NCI-H2081 (cell line): Measurements from ENCODE around the gene NPLOC4.
"Not testable (repeated sequence)": the region's sequence is repeated elsewhere in the genome, so short reads cannot be mapped to it uniquely, and the experiment has no call there.

Experiments used
- DNase-seq, 2 experiments: peaks; one replicate each; lab custom pipeline; 2025; lab: John Stamatoyannopoulos, UW

The NPLOC4 gene

DNA sequence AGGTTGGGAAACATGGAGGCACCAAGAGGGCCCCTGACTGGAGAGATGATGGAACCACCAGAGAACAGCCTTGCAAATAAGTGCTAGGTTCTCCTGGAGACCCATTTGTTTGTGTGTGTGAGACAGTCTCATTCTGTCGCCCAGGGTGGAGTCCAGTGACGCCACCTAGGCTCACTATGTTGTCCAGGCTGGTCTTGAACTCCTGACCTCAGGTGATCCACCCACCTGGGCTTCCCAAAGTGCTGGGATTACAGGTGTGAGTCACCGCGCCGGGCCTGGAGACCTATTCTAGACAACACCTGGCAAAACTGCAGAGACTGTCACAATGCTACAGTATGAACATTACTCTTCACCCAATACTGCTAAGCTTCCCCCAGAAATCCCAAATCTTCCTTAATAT is 1.5 kb downstream of the NPLOC4 start:
- DNase-seq = no peak

DNA sequence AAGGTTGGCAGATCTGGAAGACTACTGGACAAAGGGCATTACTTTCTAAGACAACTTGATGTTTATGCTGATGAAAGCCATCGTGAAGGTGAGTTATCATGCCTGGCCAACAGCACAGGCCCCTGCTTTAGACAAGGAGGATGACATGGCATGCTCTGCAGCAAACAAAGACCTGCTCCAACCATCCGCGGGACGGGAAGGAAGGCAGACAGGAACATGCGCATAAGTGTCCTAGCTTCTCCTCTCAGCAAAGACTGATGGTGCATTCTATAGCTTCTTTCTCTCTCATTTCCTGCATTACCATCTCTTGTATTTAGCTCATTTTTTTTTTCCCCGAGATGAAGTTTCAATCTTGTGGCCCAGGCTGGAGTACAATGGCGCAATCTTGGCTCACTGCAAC is 5.4 kb downstream of the NPLOC4 start:
- DNase-seq = no peak

DNA sequence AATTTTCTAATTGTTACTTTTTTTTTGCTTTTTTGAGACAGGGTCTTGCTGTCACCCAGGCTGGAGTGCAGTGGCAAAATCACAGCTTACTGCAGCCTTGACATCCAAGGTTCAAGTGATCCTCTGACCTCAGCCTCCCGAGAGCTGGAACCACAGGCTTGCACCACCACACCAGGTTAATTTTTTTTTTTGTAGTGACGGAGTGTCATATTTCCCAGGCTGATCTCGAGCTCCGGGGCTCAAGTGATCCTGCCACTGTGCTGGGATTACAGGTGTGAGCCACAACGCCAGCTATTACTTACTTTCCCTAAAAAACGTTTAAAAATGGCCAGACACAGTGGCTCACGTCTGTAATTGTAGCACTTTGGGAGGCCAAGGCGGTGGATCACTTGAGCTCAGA is 6.6 kb downstream of the NPLOC4 start:
- DNase-seq = no peak

DNA sequence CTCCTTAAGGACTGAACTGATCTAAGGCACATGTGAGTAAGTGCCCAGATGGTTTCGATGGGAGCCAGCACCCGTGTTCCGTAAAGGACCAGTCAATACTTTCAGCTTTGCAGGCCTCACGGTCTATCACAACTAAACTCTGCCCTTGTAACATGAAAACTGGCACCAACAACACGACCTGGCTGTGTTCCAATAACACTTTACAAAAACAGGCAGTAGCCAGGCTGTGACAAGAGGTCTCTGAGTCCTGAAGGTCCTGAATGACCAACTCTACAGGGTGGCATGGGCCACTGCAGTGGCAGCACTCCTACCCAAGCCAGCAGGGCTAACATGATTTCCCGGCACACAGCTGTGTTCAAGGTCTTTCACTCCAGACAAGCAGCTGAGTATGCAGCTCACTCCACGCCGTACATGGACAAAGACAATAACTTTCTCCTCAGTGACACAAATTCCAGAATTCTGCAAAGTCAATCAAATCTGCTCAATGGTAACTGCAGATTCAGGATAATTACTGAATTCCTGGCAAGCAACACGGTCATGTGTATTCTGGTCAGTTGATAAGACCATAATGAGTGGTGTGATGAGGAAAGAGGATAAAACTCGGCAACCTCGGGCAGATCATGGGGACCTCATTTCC is 15.3 kb downstream of the NPLOC4 start:
- no peak for DNase-seq

DNA sequence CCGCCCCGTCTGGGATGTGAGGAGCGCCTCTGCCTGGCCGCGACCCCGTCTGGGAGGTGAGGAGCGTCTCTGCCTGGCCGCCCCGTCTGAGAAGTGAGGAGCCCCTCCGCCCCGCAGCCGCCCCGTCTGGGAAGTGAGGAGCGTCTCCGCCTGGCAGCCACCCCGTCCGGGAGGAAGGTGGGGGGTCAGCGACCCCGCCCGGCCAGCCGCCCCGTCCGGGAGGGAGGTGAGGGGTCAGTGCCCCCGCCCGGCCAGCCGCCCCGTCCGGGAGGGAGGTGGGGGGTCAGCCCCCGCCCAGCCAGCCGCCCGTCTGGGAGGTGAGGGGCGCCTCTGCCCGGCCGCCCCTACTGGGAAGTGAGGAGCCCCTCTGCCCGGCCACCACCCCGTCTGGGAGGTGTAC is 18.6 kb downstream of the NPLOC4 start:
- not testable (repeated sequence) for DNase-seq

DNA sequence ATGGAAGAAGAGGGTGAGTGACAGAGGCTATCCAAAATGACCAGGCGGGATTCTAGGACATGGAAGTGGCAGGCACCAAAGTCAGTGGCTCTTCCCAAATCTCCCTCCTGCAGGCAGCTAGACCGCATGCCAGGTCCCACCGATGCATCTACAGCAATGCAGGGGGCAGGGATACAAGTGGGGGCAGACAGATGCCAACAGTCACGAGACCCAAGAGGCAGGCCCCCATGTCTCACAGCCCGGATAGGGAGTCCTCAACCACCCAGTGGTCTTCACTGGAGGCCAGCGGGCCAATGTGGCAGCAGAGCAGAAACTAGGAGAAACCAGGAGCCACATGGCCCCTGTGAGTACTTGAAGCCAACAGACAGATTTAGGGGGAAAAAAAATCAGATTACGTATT is 20.0 kb downstream of the NPLOC4 start:
- DNase-seq = no peak

DNA sequence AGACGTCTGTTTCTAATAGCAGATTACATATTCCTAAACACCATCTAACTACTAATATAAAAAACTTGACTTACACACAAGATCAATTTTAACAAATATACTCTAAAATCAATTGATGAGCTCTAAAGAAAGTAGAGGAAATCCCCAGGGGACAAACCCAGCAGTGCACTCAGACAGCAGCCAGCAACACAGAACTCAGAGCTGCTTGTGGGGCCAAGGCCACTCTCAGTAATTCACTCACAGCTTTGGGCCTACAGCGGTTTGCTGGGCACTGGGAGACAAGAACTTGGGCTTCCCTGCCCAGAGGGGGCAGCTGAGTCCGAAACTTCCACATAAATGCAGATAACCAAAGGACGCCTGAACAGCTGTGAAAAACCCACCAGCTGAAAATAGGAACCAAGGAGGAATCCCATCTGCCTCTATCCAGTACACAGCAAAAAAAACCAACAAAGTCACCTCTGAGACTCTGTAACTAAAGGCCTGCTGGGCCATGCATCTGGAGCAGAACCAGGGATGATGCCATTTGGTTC is 21.4 kb downstream of the NPLOC4 start:
- no peak for DNase-seq

DNA sequence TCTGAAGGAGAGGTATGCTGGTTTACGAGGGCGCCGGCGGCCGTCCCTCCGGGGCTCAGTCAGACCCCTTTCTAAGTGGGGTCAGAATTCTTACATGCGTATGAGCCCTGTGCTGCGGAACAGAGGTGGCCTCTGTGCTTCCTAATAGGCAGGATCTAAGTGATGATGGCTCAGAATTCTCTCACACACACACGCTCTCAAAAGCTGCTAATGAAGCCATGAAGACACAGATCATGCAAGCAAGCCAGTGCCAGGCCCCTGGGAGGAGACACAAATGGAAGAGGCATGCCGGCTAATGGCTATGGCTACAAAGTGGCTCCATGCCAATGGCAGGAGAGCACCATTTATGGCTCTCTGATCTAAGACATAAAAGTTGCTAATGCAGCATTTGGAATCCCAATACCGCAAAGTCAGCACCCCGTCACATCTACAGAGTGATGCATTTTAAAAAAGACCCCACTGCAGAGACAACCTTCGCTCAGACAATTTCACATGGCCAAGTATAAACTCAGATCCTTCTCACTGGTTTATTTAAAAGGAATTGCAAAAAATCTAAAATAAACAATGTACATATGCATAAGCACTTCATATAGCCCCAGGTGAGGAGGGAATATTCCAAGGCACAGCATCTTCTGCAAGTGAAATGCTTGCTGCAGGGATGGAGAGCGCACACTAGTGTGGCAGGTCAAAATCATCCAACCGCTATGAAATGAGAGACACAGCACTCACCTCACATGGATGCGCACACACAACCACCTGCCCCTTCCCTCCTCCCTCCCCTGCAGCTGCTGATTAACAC is 24.5 kb downstream of the NPLOC4 start:
- peak in 1 of 2 experiments; percentile 32 for DNase-seq

DNA sequence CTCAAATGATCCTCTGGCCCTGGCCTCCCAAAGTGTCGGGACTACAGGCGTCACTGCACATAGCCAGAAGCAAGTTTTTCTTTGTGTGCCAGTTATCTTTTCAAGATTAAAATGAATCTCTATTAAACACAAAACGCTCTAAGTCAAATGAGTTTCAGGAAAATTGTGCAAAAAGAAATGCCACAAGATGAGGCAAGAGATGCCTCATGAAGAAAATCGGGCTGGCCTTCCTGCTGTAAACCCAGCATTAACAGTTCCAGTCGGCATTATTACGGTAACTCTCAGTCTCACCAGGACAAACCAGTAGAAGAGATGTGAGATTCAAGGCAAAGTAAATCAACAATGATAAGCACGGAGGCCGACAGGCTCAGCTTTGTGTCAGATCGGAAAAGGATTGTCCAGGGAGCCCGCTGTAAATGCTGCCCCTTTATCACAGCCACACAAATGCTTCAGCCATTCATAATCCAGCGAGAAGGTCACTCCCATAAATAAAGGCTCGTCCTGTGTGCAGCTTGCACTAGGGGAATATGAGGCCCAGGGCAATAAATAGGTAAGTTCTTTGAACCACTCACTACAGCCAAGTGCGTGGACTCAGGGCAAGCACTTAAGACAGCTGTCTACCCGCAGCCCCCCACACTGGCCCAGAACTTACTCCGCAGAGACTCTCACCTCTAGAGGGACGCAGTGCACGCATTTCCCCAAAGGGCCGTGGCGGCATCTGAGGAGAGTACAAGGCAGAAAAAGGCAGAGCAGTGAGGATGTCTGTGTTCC is 27.2 kb downstream of the NPLOC4 start:
- DNase-seq = no peak

DNA sequence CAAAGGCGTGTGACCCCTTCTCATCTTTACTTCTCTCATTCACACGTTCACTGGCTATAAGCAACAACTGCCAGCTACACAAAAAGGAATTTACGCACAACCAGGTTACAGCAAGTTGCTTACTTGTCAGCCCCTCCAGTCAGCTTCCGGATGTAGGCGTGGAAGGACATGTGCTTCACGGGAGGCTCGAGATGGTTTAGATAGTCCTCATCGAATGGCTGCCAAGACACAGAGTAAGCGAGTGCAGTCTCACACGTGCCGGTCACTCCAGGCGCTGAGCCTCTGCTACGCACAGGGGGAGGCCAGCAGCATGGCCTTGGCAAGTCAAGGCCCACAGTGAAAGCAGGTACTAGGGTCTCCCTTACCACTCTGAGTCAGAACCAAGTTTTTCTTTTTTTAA is 28.3 kb downstream of the NPLOC4 start:
- DNase-seq = no peak

DNA sequence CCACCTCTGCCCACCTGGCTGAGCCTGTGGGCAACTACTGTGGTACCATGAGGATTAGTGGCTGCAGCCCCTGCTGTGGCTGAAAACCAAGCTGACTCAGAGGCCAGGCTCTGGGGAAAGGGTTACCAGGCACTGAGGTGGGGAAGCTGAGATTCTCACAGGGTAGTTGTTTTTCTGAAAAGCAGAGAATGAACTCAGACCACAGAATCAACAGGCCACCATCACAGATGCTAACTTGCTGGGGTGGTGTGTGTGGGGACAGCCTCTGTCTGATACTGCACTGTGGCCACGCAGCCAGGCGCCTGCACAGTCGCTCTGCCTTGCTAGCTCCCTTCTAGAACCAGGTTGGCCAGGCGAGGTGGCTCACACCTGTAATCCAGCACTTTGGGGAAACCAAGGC is 28.8 kb downstream of the NPLOC4 start:
- no peak for DNase-seq

DNA sequence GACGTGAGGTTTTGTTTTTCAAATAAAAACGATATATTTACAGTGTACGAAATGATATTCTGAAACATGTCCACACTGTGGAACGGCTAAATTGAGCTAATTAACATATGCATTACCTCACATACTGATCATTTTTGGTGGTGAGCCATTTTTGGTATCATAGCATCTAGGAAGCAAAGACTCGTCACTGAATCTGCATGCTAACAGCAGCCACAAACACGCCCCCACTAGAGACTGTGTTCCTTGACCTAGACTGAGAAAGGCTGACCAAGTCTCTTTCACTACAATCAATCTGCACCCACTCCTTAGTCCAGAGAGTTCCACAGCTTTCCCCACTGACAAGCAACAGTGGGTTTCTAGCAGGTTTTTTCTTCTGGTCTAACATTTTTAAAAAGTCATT is 29.5 kb downstream of the NPLOC4 start:
- no peak for DNase-seq

DNA sequence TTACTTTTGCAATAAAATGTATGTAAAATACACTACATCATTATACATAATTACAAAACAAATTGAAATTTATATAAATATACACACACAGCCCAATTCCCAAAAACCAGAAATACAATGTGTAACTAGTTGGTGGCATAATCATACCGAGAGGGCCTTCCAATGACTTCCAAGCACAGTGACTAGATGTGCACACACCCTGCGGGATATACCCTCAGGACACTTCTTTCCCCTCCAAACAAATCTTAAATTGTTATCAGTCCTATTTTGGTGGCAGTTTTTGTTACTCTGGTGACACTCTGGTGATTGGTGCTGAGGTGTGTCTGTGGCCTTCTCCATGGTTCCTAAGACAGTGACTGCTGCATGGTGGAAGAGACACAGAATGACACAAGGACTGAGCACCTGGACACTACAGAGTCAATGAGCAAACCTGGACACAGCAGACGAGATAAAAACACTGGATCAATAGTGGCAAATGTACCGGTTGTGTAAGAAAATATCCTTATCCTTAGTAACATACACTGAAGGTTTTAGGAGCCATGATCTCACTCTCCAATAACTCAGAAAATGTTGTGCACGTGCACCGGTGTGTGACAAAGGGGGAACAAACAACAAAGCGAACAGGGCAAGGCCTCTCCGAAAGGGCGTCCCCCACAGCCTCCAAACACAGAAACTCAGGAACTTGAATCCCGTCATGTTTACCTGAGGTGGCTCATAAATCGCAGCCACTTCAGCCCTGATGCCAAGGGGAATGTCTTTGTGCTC is 32.9 kb downstream of the NPLOC4 start:
- DNase-seq = no peak

DNA sequence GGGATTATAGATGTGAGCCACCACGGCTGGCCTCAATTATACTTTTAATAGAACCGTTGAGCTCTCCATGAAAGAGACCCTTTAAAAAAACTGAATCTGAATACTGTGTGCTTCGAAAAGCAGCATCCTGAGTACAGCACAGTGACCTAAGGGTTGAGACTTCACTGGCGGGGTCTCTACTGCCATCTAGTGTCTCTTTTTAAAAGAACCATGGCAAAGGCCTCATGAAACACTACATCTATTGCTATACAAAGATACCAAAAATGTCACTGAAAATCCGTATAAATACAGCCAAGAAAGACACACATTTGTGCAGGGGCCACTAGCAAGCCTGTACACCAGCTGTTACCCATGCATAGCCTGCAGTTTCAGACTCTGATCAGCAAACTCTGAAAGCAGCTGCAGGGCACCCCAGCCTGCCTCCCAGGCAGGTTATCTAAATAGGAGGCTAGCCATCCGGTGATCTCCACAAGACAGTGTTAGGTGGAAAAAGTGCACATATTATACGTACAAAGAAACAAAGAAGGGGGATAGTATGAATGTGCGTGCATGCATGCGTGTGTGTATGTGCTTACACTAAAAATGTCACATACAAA is 35.3 kb downstream of the NPLOC4 start:
- DNase-seq = peak; percentile 55 to 69

DNA sequence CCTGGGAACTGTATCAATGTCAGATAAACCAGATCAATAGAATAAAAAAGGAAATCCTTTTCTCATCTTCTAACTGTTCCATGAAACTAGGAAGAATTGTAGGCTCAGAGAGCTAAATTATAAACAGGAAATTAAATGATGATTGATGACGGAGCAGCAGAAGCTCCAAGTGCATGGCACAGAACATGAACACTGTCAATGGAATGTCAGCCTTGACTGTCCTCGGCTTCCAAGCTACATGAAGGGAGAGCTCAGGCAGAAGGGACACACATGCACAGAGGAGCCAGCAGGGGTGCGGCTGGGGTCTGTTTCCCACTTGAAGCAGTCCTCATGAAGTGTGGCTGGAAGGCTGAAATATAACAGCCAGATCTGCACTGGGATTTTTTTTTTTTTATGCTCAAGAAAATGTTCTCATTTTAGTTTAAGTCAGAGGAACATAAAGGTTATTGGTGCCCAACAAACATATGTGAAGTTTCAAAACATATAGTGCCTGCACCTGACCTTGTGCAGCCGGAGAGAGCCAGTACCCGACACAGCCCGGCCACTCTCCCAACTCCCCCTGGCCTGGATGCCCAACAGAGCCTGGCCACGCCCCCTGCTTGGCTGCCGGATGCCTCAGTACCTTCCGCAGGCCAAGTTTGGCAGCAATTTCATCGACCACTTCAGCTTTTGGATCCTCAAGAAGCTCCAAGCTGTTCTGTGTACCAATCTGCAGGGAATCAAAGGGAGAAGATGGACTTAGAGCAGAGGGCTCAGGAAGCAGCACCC is 37.0 kb downstream of the NPLOC4 start:
- DNase-seq = no peak

DNA sequence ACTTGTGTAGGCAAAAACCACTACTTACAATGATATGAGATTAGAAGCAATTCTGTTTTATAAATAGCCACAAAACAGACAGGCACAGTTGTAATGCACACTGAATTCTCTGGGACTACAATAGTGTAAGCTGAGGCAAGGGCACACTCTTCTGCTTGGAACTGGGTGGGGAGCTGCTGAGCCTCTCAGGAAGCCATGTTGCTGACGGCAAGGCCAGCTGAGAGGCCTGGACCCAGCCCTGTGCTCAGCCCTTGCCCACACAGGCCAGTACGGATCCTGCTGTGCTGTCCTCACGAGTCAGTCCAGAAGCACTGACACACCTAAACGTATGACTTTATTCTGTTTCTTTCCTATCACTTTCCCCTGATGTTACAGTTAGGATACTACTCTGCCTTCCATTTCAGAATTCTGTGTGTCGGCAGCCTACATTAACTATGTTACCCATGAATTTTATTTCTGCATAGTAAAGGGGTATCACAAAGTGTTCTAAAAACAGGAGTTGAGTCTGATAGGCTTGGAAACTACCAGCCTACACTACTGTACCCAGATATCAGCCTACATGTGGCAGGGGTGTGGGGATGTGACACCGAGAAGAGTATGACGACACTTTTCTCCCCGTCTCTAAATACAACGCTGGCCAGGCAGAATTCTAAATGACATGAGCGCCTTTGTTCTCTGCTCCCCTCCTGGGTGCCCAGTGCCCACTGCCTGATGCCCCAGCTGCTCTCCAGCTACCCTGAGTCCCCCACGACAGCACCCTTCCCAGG is 43.6 kb downstream of the NPLOC4 start:
- no peak for DNase-seq

DNA sequence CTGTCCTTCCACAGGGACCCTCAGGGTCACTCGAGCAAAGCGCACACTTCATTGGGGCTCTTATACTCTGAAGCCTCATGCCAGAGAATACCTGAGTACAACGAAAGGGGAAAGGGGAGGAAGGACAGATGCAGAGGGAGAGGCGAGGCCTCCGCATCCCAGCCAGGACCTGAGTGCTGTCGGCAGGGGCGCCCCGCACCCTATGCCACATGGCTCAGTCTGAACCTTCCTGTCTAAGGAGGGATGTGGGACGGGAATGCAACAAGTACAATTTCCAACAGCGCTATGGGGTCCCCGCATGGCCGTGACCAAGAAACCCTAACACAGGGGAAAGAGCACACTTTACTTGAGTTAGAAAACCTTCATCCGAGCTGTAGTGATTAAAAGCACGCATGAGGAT is 44.9 kb downstream of the NPLOC4 start:
- no peak for DNase-seq

DNA sequence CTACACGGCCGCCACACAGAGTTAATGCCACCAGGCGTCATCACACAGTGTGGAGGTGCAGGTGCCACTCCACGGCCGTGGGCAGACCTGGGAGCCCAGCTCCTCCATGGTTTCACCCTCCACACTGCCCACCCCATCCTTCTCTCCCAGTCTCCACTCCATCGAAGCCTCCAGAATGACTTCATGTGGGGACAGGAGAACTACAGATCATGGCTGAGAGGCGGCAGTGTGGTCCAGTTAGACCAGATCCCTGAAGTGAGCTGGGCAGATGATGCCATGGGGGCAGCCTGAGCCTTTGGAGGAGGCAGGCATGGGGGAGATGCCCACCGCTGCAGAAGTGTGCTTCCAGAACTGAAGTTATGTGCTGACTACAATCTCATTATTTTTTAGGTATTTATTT is 46.8 kb downstream of the NPLOC4 start:
- no peak for DNase-seq

DNA sequence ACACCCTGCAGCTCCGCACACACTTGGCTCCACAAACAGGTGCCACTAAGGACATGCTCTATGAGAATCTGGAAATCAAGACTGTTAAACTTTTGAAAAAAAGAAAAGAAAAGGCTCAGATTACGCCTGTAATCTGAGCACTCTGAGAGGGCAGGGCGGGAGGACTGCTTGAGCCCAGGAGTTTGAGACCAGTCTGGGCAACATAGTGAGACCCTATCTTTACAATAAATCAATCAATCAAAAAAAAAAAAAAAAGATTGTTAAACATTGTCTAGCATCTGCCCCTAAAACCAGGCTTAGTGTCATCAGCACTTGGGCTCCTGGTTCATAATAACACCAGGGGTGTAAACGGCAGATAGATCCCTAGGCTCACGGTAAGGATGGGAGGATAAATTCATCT is 47.3 kb downstream of the NPLOC4 start:
- no peak for DNase-seq

DNA sequence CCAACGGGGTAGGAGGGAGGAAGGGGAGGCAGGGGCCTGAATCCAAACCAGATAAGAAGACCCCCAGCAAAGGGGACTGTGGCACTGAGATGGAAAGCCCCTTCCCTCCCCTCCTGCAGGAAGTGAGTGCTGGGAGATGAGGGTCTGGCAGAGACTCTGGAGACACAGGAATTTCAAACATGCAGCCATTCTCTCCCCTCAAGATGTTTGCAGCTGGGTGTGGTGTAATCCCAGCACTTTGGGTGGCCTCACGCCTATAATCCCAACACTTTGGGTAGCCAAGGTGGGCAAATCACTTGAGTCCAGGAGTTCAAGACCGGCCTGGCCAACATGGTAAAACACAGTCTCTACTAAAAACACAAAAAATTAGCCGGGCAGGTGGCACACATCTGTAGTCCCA is 50.8 kb downstream of the NPLOC4 start:
- DNase-seq = no peak
